AG04450 (cell line): ENCODE measurements around the gene RNF31. TPM values are rescaled to one million over a fixed set of nuclear protein-coding genes. Genes with fewer than 3 reads are reported as not detected.
A peak's percentile ranks its signal among the peaks of the same experiment; 100 is the strongest.

ENCODE experiments used
- CTCF ChIA-PET: fragments of 300-600, 350-600 bp; formaldehyde crosslinking; extraction: SDS; loops from one replicate; lab custom pipeline; 2022; ENCODE audit warnings: antibody characterized with exemption, inconsistent platforms; lab: Charles Lee
- POLR2A ChIA-PET: fragments of 350-600 bp; formaldehyde crosslinking; extraction: SDS; loops from one replicate; lab custom pipeline; 2021; ENCODE audit warnings: antibody characterized with exemption, inconsistent platforms; lab: Yijun Ruan, JAX
- DNase-seq: peaks from one replicate; pipeline ENCODE4 v3.0.0-alpha.2; 2011; ENCODE audit warnings: low read depth, low spot score
- H3K27ac ChIP-seq: one replicate; pipeline ENCODE4 v1.5.1; 2012; ENCODE audit warnings: low read depth, low read length, control low read depth
- H3K27me3 ChIP-seq: one replicate; pipeline ENCODE4 v1.6.0; 2012; ENCODE audit warnings: low read length; ENCODE audit not compliant: control insufficient read depth, insufficient read depth
- H3K4me3 ChIP-seq: 2 replicates; pipeline ENCODE4 v1.5.1; 2011; ENCODE audit warnings: mild to moderate bottlenecking, low read depth, low read length, control low read depth
- H3K9me3 ChIP-seq: 2 replicates; pipeline ENCODE4 v1.5.1; 2012; ENCODE audit warnings: low read length; ENCODE audit not compliant: control insufficient read depth, insufficient read depth
- polyA plus RNA-seq: library from polyadenylated mRNA; depleted of rRNA; stranded (reverse); fragments of >200 nt; gene quantifications from 2 replicates; pipeline ENCODE4 v1.2.3, GENCODE V29; 2011
- TF ChIP-seq, protein P1 (sequence below): IDR thresholded peaks from 2 replicates; pipeline ENCODE4 v1.5.1; 2011; ENCODE audit warnings: low read depth, low read length, control low read depth, inconsistent platforms

RNF31 gene
- polyA plus RNA-seq, 1 experiment, result 7.4 TPM

DNA sequence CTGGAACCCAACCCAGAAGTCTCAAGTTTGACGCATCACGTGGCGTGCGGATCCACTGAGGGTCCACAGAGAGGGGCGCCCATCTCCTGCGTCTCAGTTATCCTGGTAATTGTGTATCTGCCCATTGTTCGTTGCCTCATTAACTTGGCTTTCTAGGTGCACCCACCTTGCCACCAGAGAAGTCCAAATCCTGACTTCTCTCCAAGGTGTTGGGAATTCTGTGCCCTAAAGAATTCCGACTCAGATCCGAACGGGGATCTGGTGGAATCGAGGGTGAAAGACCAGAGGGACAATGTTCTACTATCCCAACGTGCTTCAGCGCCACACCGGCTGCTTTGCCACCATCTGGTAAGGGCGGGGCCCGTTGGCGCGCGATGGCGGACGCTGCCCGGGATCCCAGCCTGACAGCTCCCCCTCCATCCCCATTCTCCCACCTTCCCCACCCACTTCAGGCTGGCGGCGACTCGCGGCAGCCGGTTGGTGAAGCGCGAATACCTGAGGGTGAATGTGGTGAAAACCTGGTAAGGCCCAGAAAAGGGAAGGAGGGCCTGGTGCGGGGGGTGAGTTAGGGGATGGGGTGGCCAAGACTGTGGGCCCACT lies 25.1 kb downstream of the RNF31 start:
- no peak overlapping the region for H3K27ac ChIP-seq
- ChIA-PET CTCF (interaction anchor here (2.0 kb wide), 1 partner anchor 11 kb away, joined by 8 read pairs; the partner anchor contains the start of gene IRF9), POLR2A (interaction anchor here (1.0 kb wide), 1 partner anchor 11 kb away, joined by 4 read pairs; the partner anchor contains the start of gene IRF9)
- TF ChIP-seq, protein P1, sequence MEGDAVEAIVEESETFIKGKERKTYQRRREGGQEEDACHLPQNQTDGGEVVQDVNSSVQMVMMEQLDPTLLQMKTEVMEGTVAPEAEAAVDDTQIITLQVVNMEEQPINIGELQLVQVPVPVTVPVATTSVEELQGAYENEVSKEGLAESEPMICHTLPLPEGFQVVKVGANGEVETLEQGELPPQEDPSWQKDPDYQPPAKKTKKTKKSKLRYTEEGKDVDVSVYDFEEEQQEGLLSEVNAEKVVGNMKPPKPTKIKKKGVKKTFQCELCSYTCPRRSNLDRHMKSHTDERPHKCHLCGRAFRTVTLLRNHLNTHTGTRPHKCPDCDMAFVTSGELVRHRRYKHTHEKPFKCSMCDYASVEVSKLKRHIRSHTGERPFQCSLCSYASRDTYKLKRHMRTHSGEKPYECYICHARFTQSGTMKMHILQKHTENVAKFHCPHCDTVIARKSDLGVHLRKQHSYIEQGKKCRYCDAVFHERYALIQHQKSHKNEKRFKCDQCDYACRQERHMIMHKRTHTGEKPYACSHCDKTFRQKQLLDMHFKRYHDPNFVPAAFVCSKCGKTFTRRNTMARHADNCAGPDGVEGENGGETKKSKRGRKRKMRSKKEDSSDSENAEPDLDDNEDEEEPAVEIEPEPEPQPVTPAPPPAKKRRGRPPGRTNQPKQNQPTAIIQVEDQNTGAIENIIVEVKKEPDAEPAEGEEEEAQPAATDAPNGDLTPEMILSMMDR, result no peak
- H3K9me3 ChIP-seq, result no peaks in the 10 kb centered on the region; the same call in 1 of the 2 replicates
- DNase-seq, result no peak
- H3K4me3 ChIP-seq, result peak overlapping the region; percentile 37
- H3K27me3 ChIP-seq, result no peaks in the 10 kb centered on the region

DNA sequence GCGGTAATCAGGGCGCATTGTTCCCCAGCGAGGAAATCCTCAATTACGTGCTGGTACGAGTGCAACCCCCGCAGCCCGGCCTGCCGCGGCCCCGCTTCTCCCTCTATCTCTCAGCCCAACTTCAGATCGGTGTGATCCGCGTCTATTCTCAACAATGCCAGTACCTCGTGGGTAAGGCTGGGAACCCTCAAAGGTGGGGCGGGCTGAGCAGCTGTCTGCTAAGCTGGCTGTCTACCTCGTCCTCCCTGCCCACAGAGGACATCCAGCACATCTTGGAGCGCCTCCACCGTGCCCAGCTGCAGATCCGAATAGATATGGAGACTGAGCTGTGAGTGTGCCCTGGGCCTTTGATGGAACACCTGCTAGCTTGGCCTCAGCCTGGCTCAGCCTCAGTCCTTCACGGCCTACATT lies 25.6 kb downstream of the RNF31 start:
- no peak overlapping the region for H3K4me3 ChIP-seq
- no peaks in the 10 kb centered on the region; the same call in 1 of the 2 replicates for H3K9me3 ChIP-seq
- ChIA-PET CTCF (interaction anchor here (2.0 kb wide), 1 partner anchor 12 kb away, joined by 8 read pairs; the partner anchor contains the start of gene IRF9), POLR2A (no interaction called here)
- H3K27me3 ChIP-seq, result no peaks in the 10 kb centered on the region
- H3K27ac ChIP-seq, result no peak overlapping the region
- no peak for DNase-seq
- TF ChIP-seq, protein P1, result no peak

DNA sequence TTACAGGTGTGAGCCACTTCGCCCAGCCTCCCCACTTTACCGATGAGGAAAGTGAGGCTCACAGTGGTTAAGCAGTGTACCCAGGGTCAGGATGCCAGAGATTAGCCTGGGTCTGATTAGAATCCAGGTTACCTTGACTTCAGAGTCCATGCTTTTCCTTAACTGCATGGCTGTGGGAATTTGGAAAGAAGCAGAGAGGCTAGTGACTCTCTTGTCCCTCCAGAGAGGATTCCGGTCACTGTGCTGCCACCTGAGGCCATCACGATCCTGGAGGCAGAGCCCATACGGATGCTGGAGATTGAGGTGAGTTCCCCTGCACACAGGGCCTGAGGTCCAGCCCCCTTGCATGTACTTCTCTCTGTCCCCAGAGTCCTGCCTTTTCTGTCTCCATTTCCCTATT lies 29.3 kb downstream of the RNF31 start:
- CTCF ChIA-PET, result no interaction called here
- TF ChIP-seq, protein P1, result no peak
- Histone ChIP-seq H3K27me3 (no peaks in the 10 kb centered on the region), H3K27ac (no peak overlapping the region), H3K4me3 (no peak overlapping the region), H3K9me3 (no peaks in the 10 kb centered on the region; the same call in 1 of the 2 replicates)
- no peak for DNase-seq
- POLR2A ChIA-PET, result interaction anchor here (0.7 to 1.1 kb wide), 2 partner anchors 9 to 16 kb away, joined by 3 read pairs; partner anchors contain the start of gene IRF9

DNA sequence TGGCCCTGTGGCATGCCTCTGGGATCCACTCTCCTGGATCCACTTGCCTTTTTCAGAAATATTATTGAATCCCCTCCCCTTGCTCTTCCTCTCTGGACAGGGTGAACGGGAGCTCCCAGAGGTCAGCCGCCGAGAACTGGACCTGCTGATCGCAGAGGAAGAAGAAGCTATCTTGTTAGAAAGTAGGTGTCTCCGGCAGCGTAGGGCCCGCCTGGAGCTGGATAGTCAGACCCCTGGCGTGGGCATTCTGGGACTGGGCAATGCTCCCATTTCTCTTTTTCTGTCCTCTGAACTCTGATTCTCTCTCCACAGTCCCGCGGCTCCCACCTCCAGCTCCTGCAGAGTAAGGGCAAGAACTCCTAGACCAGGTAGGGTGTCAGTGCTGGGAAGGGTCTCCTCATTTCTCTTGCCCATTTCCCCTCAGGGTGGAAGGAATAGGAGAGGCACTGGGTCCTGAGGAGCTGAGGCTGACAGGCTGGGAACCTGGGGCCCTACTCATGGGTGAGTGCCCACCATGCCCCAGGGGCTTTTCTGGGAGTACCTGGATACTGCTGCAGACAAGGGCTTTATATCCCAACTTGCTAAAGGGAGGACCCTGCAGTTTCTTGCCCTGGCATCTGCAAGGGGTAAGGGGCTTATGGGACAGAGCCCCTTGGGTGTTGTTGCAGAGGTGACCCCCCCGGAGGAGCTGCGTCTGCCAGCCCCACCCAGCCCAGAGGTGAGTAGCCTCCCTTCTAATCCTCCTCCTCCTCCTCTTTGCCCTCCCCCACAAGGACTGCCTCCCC lies 29.9 kb downstream of the RNF31 start:
- Histone ChIP-seq H3K27me3 (no peaks in the 10 kb centered on the region), H3K27ac (no peak overlapping the region), H3K9me3 (no peaks in the 10 kb centered on the region; the same call in 1 of the 2 replicates), H3K4me3 (no peak overlapping the region)
- DNase-seq, result no peak
- TF ChIP-seq, protein P1, result no peak
- POLR2A ChIA-PET, result interaction anchor here (0.7 to 1.1 kb wide), 2 partner anchors 16 to 36 kb away, joined by 3 read pairs; partner anchors contain the start of genes EMC9 and IRF9
- CTCF ChIA-PET, result no interaction called here
